Hepatocyte (in vitro differentiated cells): Measurements from ENCODE around the gene SLC44A4. TPM values are rescaled to one million over a fixed set of nuclear protein-coding genes. Genes with fewer than 3 reads are reported as not detected.

Experiments
- DNase-seq: peaks from one replicate; pipeline ENCODE4 v3.0.0-alpha.2; 2016; ENCODE audit warnings: low spot score
- H2AFZ ChIP-seq: fragments of 200-600 bp; sonication (generic); 2 replicates; pipeline ENCODE4 v1.6.0; 2016; ENCODE audit warnings: antibody characterized with exemption, mild to moderate bottlenecking
- H3K27ac ChIP-seq: fragments of 200-600 bp; sonication (generic); 2 replicates; pipeline ENCODE4 v1.5.1; 2016; ENCODE audit warnings: mild to moderate bottlenecking
- H3K27me3 ChIP-seq: fragments of 200-600 bp; sonication (generic); 2 replicates; pipeline ENCODE4 v1.6.1; 2016
- H3K36me3 ChIP-seq: fragments of 200-600 bp; sonication (generic); replicated peaks from 2 replicates; pipeline ENCODE4 v1.5.1; 2016; ENCODE audit warnings: low read depth; ENCODE audit not compliant: insufficient read depth
- H3K4me1 ChIP-seq: fragments of 200-600 bp; sonication (generic); 2 replicates; pipeline ENCODE4 v1.5.1; 2016; ENCODE audit warnings: mild to moderate bottlenecking, moderate library complexity; ENCODE audit not compliant: insufficient read depth
- H3K4me2 ChIP-seq: fragments of 200-600 bp; sonication (generic); 2 replicates; pipeline ENCODE4 v1.6.0; 2016
- H3K4me3 ChIP-seq: fragments of 200-600 bp; sonication (generic); 2 replicates; pipeline ENCODE4 v1.5.1; 2016; ENCODE audit warnings: mild to moderate bottlenecking
- H3K79me2 ChIP-seq: fragments of 200-600 bp; sonication (generic); 2 replicates; pipeline ENCODE4 v1.6.0; 2017; ENCODE audit warnings: mild to moderate bottlenecking
- H3K9me2 ChIP-seq: fragments of 200-600 bp; sonication (generic); replicated peaks from 2 replicates; pipeline ENCODE4 v1.6.0; 2017; ENCODE audit warnings: mild to moderate bottlenecking; ENCODE audit not compliant: insufficient read depth
- H3K9me3 ChIP-seq: fragments of 200-600 bp; sonication (generic); 2 replicates; pipeline ENCODE4 v1.5.1; 2016; ENCODE audit warnings: low read depth, mild to moderate bottlenecking
- H4K20me1 ChIP-seq: fragments of 200-600 bp; sonication (generic); 2 replicates; pipeline ENCODE4 v1.6.0; 2016; ENCODE audit warnings: mild to moderate bottlenecking; ENCODE audit not compliant: insufficient read depth, poor library complexity, severe bottlenecking
- CTCF ChIP-seq: fragments of 200-600 bp; sonication (generic); IDR thresholded peaks from 2 replicates; pipeline ENCODE4 v1.5.1; 2016; ENCODE audit warnings: antibody characterized with exemption, mild to moderate bottlenecking; ENCODE audit not compliant: poor library complexity
- EZH2 ChIP-seq: fragments of 200-600 bp; sonication (generic); IDR thresholded peaks from 2 replicates; pipeline ENCODE4 v1.6.1; 2016; ENCODE audit warnings: antibody characterized with exemption, mild to moderate bottlenecking, borderline replicate concordance
- EZH2phosphoT487 ChIP-seq: fragments of 200-600 bp; sonication (generic); IDR thresholded peaks from one replicate; pipeline ENCODE4 v1.6.1; 2018; ENCODE audit warnings: antibody characterized with exemption, mild to moderate bottlenecking, low read depth, moderate library complexity; ENCODE audit not compliant: unreplicated experiment, severe bottlenecking
- WGBS: methylation state at CpG from one replicate; pipeline ENCODE4 v1.1.6; 2016; ENCODE audit warnings: low lambda C conversion rate; ENCODE audit errors: missing lambda C conversion rate; 5-methylcytosine and 5-hydroxymethylcytosine counted together
- polyA plus RNA-seq: library from polyadenylated mRNA; unstranded; fragments of >200 nt; fragmentation: Nextera tagmentation; extraction: Ambion mirVana; gene quantifications from 2 replicates; pipeline ENCODE4 v1.2.1, GENCODE V29; 2016
- total RNA-seq: library from RNA; depleted of rRNA; stranded (reverse); fragments of >200 nt; gene quantifications from 2 replicates; pipeline ENCODE4 v1.2.3, GENCODE V29; 2014

The SLC44A4 gene
- total and polyA plus RNA-seq, 2 experiments from 2014 or later = 76.2 to 90.8 TPM

DNA sequence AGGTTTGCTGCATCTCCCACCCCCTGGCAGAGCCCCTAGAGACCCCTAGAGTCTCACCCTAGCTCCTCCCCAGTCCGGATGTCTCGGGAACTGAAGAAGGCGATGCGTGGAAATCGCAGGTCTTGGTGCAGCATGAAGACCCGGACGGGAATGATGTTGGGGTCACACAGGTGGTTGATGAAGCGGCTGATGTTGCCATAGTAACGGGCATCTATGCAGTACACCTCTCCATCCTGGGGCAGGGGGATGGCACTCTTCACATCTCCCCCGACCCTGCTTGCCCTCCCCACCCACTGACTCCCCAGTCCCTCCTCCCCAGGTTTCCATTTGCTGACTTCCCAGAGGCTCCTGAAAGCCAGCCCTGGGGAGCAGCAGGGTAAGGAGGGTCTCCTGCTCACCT lies 1.8 kb upstream of the SLC44A4 start:
- no peak overlapping the region for H3K4me3 ChIP-seq
- no peak overlapping the region for H3K27ac ChIP-seq
- no peaks in the 10 kb centered on the region for H3K4me1 ChIP-seq
- H3K27me3 ChIP-seq = no peaks in the 10 kb centered on the region
- TF ChIP-seq EZH2 (no peak), CTCF (no peak), EZH2phosphoT487 (no peak)
- H4K20me1 ChIP-seq = no peaks in the 10 kb centered on the region
- DNase-seq = no peak
- H3K79me2 ChIP-seq = peaks cover 23% of the 10 kb centered on the region
- H3K4me2 ChIP-seq = no peak overlapping the region
- H3K9me2 ChIP-seq = no peaks in the 10 kb centered on the region
- no peaks in the 10 kb centered on the region for H3K36me3 ChIP-seq
- H2AFZ ChIP-seq = no peak overlapping the region
- no peaks in the 10 kb centered on the region for H3K9me3 ChIP-seq
- 98% methylated on average over 8 of the region's 10 CpGs for WGBS

DNA sequence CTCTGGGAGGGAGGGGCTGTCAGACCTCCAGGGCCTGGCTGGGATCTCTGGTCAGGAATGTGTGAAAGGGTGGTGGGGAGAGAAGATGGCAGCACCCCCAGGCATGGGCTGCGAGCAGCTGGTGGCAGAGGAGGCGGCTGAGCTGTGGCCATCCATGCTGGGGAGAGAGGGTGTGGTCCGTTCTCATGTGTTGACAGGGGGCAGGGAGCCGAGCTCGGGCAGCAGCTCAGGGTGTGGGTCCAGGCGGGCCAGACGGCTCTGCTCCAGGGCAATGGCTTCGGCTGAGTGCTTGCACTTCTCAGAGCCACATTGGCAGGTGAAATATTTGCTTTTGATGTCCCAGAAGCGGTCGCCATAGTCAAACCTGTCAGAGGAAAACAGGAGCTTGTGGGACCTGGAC lies 1.1 kb upstream of the SLC44A4 start:
- no peak overlapping the region for H3K4me3 ChIP-seq
- 97% methylated on average over 4 of the region's 10 CpGs for WGBS
- no peak for DNase-seq
- H3K27me3 ChIP-seq = no peaks in the 10 kb centered on the region
- no peaks in the 10 kb centered on the region for H4K20me1 ChIP-seq
- H2AFZ ChIP-seq = no peak overlapping the region
- H3K4me1 ChIP-seq = no peaks in the 10 kb centered on the region
- peak overlapping the region; percentile 99 for H3K27ac ChIP-seq
- H3K79me2 ChIP-seq = peaks cover 23% of the 10 kb centered on the region
- TF ChIP-seq CTCF (no peak), EZH2 (no peak), EZH2phosphoT487 (no peak)
- H3K9me2 ChIP-seq = no peaks in the 10 kb centered on the region
- no peak overlapping the region for H3K4me2 ChIP-seq
- H3K9me3 ChIP-seq = no peaks in the 10 kb centered on the region
- no peaks in the 10 kb centered on the region for H3K36me3 ChIP-seq

DNA sequence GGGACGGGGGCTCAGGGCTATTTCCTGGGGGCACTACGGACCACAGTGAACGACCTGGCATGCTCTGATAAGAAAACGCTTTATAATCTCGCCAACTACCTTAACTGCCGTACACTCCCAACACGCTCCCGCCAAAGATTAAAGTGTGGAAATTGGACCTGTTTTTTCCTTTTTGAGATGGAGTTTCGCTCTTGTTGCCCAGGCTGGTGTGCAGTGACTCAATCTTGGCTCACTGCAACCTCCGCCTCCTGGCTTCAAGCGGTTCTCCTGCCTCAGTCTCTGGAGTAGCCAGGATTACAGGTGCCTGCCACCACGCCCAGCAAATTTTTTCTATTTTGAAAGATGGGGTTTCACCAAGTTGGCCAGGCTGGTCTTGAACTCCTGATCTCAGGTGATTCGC lies 346 bp upstream of the SLC44A4 start:
- TF ChIP-seq CTCF = no peak
- TF ChIP-seq EZH2phosphoT487 = no peak
- TF ChIP-seq EZH2 = no peak
- Histone ChIP-seq H3K27ac (peak overlapping the region; percentile 99), H2AFZ (no peak overlapping the region)

GRCh38 chr6:31878222-31878621 lies 575 bp downstream of the SLC44A4 start:
- no peak overlapping the region for H2AFZ ChIP-seq
- 66% methylated on average over 3 of the region's 3 CpGs for WGBS
- peaks cover 23% of the 10 kb centered on the region for H3K79me2 ChIP-seq
- H4K20me1 ChIP-seq = no peaks in the 10 kb centered on the region
- H3K36me3 ChIP-seq = no peaks in the 10 kb centered on the region
- H3K27me3 ChIP-seq = no peaks in the 10 kb centered on the region
- TF ChIP-seq EZH2 = no peak
- no peak for TF ChIP-seq EZH2phosphoT487
- TF ChIP-seq CTCF = no peak
- DNase-seq = no peak
- peak overlapping the region; percentile 27 for H3K4me3 ChIP-seq
- peak overlapping the region; percentile 99 for H3K27ac ChIP-seq
- H3K4me1 ChIP-seq = no peaks in the 10 kb centered on the region
- no peaks in the 10 kb centered on the region for H3K9me2 ChIP-seq
- peak overlapping the region; percentile 84 for H3K4me2 ChIP-seq
- H3K9me3 ChIP-seq = no peaks in the 10 kb centered on the region

More for the DNA sequence above, 346 bp upstream of the SLC44A4 start:
- no peaks in the 10 kb centered on the region for H3K36me3 ChIP-seq
- H3K4me2 ChIP-seq = peak overlapping the region; percentile 84
- no peak for DNase-seq
- no peaks in the 10 kb centered on the region for H3K9me3 ChIP-seq
- 79% methylated on average over 13 of the region's 13 CpGs for WGBS
- no peaks in the 10 kb centered on the region for H3K9me2 ChIP-seq
- no peaks in the 10 kb centered on the region for H4K20me1 ChIP-seq
- H3K4me3 ChIP-seq = no peak overlapping the region
- H3K79me2 ChIP-seq = peaks cover 23% of the 10 kb centered on the region
- H3K4me1 ChIP-seq = no peaks in the 10 kb centered on the region
- no peaks in the 10 kb centered on the region for H3K27me3 ChIP-seq
